GM21515 (cell line): Measurements from ENCODE around the gene LACRT.
"Not testable (repeated sequence)": the region's sequence is repeated elsewhere in the genome, so short reads cannot be mapped to it uniquely, and the experiment has no call there.

Source experiments
- ATAC-seq: cut with Tn5 transposase; IDR thresholded peaks from one replicate; pipeline ENCODE4 v1.9.1; 2021; ENCODE audit not compliant: unreplicated experiment

LACRT gene, protein sequence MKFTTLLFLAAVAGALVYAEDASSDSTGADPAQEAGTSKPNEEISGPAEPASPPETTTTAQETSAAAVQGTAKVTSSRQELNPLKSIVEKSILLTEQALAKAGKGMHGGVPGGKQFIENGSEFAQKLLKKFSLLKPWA

DNA sequence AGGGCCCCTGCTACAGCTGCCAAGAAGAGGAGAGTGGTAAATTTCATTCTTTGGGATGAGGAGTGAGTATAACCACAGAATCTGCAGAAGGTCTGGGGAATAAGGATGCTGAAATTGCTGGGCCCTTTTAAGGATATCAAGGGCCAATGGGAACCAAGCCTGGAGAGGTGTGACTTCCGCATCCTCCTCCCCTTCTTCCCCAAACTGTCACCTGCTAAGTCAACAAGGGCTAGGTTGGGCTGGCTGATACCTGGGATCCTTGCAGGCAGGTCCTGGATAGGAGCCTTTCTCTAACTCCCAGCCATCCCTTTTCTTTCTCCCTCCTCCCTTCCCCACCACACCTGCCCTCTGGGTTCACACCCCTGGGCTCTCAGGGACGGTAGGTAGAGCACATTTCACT, at the start of gene LACRT:
TSS of gene LACRT (minus strand) at position 101 of the 400 bp plus-strand sequence. CDS start at position 47, 54 bp downstream.
- no peak for ATAC-seq

DNA sequence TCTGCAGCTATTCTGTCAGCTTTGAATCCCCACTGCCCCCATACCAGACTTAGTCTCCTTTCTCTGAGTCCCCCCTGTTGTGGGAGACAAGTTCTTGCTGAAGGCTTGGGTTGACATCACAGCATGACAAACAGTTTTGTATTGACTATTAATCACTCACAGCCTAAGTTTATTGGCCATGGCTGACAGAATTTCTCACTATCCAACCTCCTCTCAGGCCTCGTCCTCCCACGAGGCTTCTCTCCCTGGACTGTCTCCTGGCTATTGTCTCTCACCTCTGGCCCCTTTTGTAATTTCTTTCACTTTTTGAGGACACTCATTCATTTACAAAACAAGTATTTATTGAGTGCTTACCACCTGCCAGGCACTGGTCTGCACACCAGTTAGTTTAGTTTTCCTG, 48.7 kb upstream of the LACRT start:
- ATAC-seq: no peak

DNA sequence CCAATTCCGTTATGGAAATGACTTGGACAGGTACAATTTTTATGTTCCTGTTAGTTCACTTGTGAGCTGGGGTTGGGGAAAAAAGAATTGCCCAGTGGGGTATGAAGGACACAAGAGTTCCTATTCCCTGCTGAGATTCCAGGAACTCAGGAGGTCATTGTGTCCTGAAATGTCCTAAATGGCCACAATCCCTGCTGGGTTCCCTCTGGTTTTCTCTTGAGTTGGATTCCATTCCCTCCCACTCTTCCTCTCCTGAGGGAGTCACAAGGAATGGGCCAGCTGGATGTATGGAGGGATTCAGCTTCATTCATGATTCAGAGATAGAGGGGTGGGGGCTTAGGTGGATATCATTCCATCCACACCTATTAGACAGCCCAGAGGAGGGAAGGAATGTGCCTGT, 48.0 kb upstream of the LACRT start:
- no peak for ATAC-seq

DNA sequence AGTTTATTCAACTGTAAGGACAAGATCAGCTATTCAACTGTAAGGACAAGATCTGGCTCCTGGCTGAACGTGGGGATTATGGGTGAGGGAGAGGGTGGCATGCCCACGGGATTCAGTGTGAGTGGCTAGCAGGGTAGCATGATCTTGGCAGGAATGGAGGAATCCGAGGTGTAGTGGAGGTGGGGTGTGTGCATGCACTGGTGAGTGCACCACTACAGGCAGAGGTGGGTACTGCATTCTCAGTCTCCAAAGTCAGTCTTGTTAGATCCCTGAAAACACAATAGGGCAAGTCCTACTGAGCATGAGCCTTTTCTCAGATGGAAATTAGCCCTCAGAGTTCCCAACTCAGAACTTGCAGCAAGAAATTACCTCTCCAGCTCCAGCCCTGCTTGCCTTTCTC, 45.7 kb upstream of the LACRT start:
- ATAC-seq: peak; percentile 82

DNA sequence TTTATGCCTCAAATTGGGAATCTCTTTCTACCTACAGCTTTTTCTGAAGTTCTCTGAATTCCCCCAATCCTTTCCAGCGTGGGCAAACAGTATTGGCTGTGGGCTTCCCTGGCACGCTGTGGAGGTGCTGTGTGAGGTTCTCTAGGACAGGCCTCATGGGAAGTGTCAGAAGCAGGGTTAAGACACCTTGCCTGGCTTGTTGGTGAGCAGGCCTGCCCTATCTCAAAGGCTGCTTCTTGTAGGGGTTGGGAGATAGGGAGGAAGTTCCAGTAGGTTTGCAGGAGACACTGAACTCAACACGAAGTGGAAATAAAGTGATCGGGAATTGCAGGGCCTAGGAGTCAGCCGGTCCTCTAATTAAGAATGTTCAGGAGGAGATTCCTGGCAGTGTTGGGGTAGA, 43.4 kb upstream of the LACRT start:
- no peak for ATAC-seq

DNA sequence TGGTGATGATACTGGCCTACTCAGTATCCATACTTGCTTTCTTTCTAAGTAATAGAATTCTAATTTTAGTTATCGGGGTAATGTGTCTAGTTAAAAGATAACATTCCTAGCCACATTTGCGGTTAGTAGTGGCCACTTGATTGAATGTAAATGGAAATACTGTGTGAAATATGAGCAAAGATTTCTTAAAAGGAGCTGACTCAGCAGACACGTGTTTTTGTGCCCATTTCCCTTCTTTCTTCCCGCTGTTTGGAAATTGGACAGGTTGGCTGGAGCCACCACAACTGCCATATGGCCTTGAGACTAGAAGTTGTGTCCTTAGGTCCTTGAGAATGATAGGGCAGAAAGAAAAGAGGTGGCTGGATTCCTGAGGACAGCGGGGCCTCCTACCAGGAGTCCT, 33.2 kb upstream of the LACRT start:
- ATAC-seq: no peak

DNA sequence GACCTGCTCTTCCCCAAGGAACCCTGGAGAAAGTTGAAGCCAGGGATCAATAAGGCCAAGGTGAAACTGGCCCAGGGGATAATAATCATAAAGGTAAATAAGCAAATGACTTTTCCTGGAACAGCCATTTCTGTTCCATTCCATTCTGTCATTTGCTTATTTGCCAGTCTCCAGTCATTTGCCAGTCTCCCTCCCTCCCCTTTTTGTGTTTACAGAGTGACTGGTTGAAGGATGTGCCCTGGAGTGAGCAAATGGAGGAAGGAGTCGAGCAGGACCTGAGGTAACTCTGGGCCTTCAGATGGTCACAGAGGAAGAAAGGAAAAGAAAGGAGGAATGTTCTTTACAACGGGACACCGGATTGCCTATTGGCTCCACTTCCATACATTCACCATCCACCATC, 31.3 kb upstream of the LACRT start:
- no peak for ATAC-seq

DNA sequence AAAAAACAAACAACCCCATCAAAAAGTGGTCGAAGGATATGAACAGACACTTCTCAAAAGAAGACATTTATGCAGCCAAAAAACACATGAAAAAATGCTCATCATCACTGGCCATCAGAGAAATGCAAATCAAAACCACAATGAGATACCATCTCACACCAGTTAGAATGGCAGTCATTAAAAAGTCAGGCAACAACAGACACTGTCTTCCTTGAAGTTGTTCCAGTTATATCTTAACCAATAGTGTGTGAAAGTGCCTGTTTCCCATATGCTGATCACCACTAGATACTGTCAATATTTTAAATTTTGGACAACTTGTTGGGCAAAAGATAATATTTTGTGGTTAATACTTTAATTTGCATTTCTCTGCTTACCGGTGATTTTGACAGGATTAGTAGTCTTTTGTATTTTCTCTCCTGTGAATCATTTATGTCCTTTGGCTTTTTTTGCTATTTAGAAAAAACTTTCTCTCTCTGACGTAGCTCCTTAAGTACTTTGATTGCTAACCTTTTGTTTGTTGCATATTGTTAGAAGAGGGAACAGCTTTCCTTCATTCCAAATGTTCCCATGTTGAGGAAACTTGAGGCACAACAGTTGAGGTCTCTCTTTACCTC, 30.4 kb upstream of the LACRT start:
- not testable (repeated sequence) for ATAC-seq

DNA sequence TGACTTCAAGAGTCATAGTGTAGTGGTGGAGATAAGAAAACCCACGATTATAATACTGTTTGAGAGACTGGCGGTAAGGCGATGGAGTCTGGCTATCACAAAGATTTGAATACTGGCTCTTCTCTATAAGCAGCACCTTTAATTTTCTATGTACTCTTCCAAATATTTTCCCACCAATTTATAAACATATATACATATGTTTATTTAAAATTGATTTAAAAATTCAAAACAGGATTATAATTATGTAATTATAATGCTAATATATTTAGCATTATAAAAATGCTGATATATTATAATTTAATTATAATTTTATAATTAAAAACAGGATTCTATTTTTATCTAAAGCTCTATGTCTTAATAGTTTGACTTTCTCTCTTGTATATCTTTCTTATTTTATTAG, 28.9 kb upstream of the LACRT start:
- ATAC-seq: no peak

DNA sequence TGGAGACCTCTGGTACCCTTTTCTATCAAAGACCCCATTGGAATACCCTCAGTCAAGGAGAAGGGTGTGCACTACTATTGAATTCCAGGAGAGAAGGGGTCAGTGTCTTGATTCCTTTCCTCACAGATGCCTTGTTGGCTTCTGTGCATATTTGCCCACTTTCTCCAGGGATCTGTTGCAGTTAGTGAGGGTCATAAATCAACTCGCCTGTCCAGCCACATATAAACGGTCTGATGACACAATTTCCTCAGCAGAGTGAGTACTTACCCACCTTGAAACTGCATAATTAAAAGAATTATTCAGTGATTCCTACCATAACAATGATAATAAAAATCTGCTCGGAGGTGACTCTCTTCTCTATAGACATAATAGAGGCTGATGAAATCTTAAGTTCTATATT, 27.3 kb upstream of the LACRT start:
- no peak for ATAC-seq

DNA sequence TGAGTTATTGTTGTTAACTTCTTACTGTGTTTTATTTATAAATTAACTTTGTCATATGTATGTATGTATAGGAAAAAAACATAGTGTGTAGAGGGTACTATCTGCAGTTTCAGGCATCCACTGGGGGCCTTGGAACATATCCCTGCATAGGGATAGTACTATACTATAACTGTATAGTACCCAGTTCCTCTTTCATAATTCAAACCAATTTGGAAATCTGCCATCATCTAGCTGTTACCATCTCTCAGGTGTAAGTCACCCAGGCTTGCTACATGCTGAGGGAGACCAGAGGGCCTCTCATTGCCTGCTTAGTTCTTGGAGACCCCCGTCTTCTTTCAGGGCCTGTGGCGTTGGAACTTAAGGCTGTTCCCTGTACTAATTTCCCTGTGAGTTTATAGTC, 26.4 kb upstream of the LACRT start:
- ATAC-seq: no peak

DNA sequence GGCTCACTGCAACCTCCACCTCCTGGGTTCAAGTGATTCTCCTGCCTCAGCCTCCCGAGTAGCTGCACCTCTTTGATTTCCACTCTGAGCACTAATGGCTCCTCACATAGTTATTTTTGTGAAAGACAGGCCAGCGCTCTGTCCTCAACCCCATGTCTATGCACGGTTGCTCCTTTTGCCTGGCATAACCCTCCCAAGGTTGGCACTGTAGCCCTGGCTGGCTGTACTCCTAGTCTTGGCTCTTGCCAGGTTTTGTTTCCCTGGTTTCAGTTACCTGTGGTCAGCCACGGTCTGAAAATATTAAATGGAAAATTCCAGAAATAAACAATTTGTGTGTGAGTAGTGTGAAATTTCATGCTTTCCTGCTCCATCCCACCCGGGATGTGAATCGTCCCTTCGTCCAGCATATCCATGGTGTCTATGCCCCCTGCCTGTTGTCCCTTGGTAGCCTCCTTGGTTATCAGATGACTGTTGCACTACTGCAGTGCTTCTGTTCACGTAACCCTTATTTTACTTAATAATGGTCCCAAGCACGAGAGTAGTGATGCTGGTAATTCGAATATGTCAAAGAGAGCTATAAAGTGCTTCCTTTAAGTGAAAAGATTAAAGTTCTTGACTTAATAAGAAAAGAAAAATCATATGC, 25.7 kb upstream of the LACRT start:
- no peak for ATAC-seq

DNA sequence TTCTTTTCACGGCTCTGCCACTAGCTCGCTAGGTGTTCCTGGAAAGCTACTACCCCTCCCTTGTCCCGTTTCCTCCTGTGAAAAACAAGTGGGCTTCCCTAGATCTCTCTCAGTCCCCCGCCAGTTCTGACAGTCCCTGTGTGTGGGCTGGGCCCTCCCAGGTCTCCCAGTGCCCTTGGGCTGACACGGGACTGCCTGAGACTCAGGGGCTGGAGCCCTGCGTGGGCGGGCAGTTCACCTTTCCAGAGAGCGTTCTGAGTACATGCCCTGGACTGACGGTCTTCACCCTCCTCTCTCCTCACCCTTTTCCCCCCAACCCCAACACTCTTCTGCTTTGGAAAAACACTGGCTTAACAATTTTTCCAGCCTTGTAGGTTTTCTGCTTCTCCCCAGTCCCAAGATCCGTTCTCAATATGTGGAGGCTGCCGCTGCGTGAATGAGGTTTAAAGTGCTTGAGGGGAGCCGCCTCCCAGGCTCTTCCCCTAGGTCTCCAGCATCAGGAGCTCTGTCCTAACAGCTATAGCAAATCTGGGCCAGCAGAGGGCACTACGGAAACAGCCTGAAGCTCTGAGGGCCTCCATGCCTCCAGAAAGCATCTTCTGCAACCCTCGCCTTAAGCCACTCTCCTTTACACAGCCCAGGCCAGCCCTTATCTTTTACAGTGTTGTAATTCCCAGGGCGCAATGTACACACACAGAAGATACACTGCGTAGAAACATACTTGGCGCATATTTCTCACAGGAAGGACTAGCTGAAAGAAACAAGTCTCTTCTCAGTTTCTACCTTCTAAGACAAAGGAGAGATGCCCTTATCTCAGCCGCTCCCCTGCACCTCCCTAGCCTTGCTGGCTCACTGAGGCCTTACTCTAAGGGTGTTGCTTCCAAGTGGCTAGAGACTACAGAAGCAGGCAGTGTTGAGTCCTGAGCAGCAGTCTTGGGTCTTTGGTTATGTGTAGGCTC, 23.9 kb upstream of the LACRT start:
- peak; percentile 87 for ATAC-seq

DNA sequence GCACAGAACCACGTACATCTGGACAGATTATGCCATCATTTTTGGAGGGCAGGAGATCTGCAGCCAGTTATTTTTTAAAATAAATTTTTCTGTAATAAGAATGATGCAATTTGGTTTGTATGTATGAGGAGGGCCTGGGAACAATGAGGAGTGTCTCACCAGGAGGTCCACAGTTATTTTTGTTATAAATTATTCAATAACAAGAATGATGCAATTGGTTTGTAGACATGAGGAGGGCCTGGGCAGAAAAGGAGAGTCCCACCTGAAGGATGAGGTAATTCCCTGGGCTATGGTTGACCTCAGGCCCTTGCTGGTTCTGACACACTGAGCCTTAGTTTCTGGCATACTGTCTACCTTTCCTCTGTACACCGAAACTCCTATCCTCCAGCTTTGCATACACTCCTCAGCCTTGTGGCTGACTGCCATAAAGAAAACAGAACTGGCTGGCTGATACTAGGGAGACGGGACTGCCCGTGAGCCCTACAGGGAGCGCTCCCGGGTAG, 22.5 kb upstream of the LACRT start:
- no peak for ATAC-seq

DNA sequence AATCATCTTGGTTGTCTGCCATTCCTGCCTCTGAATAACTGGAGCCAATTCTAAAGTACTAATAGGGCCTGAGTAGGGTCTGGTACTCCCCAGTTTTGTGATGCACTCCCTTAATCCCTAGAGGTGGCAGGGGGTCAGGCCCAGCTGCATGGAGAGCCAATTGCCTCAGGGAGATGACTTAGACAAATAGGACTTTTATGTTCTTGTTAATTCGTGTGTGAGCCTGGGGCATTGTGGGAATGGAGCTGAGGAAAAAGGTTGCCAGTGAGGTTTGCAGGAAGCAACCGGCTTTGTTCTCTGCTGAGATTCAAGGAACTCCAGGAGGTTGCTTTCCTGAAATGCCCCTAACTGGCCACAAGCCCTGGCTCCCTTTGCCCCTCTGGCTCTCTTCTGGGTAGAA, 20.2 kb upstream of the LACRT start:
- ATAC-seq: no peak

DNA sequence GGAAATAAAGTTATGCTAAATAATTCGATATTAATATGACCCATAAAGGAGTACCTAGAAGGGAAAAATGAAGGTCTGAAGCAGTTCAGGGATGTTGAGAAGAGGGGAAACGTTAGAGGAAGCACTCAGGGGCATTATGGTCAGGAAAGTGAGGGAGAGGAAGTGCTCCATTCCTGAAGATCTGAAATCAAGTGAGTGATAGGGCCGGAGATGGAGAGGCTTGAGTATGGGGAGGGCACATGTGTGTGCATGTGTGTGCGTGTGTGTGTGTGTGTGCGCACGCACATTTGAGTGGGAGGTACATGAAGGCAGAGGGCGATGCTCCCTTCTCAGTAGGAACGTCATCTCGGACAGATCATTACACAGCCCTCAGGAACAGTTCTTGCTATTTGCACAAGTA, 18.3 kb upstream of the LACRT start:
- no peak for ATAC-seq

DNA sequence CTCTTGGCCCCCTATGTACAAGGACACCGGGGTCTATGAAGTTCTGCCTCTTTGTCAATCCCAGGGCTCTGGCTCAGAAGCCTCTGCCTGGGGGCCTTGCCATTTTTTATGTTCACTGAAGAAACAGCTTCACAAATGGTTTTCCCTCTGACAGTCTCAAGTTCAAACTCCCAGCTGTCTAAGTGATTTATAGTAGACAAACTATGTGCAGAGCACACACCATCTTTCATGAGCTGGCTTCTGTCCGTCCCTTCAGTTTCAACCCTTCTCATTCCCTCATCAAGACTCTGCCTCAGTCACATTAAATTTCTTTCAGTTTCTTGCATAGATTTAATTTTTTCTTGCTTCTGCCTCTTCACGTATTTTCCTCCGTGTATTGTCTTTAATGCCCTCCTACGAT, 16.2 kb upstream of the LACRT start:
- ATAC-seq: no peak

DNA sequence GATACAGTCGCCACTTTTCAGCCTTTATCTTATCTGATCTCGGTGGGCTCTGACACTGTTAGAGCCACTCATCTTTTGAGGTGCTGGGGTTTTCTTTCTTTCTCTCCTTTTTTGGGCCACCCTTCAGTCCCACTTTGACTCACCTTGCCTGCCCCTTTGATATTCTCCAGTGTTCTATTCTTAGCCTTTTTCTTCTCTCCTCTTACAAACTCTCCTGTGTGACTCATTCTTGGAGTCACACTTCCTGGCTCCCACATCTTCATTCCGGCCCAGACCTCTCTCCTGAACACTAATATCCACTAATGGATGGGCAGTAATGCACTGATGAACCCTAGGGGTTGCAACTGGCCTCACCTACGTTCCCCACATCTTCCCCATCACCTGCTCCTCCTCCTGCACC, 15.7 kb upstream of the LACRT start:
- no peak for ATAC-seq

DNA sequence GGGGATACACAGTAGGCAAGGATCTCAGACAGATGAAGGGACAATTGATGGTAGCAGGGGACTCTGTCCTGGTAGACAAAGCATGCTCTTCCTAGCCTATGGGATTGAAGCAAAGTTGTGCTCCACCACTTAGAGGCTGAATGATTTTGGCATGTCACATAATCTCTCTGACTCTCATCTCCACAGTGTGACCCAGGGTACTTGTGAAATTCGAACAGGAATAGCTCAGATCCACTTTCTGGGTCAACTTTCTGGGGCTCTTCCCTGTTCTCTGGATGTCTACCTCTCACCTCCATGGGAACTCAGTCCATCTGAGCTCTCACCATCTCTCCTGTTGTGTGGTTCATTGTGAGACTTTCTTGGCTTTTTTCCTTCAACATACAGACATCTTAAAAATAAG, 15.1 kb upstream of the LACRT start:
- ATAC-seq: no peak

DNA sequence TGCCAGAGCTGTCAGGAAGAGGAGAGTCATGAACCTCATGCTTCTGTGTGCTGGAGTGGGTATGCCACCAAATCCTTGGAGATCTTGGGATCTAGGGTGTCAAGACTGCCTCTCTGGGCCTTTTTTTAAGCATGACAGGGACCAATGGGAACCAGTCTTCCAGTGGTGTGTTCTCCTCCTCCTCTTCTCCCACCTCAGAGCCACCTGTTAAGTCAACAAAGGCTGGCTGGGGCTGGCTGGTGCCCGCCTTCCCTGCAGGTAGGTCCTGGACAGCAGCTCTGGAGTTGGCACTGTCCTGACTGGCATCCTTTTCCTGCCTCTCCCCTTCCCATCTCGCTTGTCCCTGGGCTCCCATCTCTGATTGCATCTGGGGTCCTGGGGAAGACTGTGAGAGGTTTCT, 13.6 kb upstream of the LACRT start, which contains the start of gene DCD:
TSS of gene DCD (minus strand) at position 101 of the 400 bp plus-strand sequence. CDS start at position 39, 62 bp downstream.
- no peak for ATAC-seq

DNA sequence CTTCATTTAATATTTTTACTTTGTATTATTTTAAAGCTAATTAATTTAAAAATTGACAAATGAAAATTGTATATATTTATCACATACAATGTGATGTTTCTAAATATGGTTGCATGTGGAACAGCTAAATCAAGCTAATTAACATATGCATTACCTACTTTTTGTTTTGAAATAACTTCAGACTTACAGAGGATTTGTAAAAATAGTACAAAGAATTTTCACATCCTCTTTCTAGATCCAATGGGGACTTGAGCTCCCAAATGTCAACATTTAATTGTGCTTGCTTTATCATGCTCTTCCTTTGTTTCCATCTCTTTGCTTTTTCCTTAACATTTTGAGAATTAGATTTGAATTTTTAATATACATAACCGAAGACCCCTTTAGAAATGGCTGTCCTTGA, 6.9 kb upstream of the LACRT start:
- no peak for ATAC-seq
